Measurements from ENCODE around the gene RBM17.

DNA sequence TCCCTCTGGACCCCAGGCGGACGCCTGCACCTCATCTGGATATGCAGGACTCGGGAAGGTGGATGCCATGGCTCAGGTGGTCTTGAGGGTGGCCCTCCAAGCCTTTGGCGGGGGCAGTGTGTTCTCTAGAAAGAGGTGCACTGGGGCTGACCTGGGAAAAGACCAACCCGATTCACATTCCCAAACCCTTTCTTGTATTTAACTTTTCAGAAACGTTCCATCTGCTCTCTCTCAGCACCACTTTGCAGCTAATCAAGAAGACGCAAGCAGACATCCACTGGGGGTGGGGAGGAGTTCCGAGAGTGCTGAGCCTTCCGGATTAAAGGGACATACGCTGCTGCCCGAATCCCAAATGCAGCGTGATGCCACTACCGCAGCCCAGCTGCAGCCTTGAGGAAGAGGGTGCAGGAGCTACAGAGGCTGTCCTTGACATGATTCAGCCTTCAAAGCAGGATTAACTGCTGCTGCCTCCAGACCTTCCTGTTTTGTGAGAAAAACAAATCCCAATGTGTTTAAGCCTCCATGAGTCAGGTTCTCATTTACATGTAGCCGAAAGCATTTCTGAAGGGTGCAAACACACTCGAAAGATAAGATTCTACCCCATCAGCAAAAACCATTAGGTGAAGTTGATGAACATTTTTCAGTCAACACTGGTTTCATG lies 39.9 kb downstream of the RBM17 start:
- TF ChIP-seq SP1 (CRISPR knock-in tag; conservative IDR thresholded peaks at IDR 0.05) (no peak), JUN (CRISPR knock-in tag; IDR thresholded peaks at IDR 0.05) (no peak), NFYB (CRISPR knock-in tag; conservative IDR thresholded peaks at IDR 0.05; ENCODE audit: low read depth) (no peak), ESRRA (CRISPR knock-in tag; IDR thresholded peaks at IDR 0.05; ENCODE audit: borderline replicate concordance) (no peak), CBFB (CRISPR knock-in tag; IDR thresholded peaks at IDR 0.05; ENCODE audit: low read depth) (no peak), ZNF232 (CRISPR knock-in tag; IDR thresholded peaks at IDR 0.05) (no peak), ATF1 (CRISPR knock-in tag; IDR thresholded peaks at IDR 0.05) (no peak)
- TF ChIP-seq, protein P1, sequence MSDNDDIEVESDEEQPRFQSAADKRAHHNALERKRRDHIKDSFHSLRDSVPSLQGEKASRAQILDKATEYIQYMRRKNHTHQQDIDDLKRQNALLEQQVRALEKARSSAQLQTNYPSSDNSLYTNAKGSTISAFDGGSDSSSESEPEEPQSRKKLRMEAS (CRISPR knock-in tag; IDR thresholded peaks at IDR 0.05): no peak
- TF ChIP-seq, protein P2, sequence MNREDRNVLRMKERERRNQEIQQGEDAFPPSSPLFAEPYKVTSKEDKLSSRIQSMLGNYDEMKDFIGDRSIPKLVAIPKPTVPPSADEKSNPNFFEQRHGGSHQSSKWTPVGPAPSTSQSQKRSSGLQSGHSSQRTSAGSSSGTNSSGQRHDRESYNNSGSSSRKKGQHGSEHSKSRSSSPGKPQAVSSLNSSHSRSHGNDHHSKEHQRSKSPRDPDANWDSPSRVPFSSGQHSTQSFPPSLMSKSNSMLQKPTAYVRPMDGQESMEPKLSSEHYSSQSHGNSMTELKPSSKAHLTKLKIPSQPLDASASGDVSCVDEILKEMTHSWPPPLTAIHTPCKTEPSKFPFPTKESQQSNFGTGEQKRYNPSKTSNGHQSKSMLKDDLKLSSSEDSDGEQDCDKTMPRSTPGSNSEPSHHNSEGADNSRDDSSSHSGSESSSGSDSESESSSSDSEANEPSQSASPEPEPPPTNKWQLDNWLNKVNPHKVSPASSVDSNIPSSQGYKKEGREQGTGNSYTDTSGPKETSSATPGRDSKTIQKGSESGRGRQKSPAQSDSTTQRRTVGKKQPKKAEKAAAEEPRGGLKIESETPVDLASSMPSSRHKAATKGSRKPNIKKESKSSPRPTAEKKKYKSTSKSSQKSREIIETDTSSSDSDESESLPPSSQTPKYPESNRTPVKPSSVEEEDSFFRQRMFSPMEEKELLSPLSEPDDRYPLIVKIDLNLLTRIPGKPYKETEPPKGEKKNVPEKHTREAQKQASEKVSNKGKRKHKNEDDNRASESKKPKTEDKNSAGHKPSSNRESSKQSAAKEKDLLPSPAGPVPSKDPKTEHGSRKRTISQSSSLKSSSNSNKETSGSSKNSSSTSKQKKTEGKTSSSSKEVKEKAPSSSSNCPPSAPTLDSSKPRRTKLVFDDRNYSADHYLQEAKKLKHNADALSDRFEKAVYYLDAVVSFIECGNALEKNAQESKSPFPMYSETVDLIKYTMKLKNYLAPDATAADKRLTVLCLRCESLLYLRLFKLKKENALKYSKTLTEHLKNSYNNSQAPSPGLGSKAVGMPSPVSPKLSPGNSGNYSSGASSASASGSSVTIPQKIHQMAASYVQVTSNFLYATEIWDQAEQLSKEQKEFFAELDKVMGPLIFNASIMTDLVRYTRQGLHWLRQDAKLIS (CRISPR knock-in tag; IDR thresholded peaks at IDR 0.05; ENCODE audit: borderline replicate concordance): no peak
- TF ChIP-seq, protein P3, sequence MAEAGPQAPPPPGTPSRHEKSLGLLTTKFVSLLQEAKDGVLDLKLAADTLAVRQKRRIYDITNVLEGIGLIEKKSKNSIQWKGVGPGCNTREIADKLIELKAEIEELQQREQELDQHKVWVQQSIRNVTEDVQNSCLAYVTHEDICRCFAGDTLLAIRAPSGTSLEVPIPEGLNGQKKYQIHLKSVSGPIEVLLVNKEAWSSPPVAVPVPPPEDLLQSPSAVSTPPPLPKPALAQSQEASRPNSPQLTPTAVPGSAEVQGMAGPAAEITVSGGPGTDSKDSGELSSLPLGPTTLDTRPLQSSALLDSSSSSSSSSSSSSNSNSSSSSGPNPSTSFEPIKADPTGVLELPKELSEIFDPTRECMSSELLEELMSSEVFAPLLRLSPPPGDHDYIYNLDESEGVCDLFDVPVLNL (CRISPR knock-in tag; IDR thresholded peaks at IDR 0.05; ENCODE audit: borderline replicate concordance, low read depth): no peak
- TF ChIP-seq, protein P4, sequence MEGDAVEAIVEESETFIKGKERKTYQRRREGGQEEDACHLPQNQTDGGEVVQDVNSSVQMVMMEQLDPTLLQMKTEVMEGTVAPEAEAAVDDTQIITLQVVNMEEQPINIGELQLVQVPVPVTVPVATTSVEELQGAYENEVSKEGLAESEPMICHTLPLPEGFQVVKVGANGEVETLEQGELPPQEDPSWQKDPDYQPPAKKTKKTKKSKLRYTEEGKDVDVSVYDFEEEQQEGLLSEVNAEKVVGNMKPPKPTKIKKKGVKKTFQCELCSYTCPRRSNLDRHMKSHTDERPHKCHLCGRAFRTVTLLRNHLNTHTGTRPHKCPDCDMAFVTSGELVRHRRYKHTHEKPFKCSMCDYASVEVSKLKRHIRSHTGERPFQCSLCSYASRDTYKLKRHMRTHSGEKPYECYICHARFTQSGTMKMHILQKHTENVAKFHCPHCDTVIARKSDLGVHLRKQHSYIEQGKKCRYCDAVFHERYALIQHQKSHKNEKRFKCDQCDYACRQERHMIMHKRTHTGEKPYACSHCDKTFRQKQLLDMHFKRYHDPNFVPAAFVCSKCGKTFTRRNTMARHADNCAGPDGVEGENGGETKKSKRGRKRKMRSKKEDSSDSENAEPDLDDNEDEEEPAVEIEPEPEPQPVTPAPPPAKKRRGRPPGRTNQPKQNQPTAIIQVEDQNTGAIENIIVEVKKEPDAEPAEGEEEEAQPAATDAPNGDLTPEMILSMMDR (IDR thresholded peaks at IDR 0.05): no peak
- TF ChIP-seq, protein P5, sequence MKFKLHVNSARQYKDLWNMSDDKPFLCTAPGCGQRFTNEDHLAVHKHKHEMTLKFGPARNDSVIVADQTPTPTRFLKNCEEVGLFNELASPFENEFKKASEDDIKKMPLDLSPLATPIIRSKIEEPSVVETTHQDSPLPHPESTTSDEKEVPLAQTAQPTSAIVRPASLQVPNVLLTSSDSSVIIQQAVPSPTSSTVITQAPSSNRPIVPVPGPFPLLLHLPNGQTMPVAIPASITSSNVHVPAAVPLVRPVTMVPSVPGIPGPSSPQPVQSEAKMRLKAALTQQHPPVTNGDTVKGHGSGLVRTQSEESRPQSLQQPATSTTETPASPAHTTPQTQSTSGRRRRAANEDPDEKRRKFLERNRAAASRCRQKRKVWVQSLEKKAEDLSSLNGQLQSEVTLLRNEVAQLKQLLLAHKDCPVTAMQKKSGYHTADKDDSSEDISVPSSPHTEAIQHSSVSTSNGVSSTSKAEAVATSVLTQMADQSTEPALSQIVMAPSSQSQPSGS (CRISPR knock-in tag; IDR thresholded peaks at IDR 0.05; ENCODE audit: borderline replicate concordance, low read depth): no peak
- TF ChIP-seq, protein P6, sequence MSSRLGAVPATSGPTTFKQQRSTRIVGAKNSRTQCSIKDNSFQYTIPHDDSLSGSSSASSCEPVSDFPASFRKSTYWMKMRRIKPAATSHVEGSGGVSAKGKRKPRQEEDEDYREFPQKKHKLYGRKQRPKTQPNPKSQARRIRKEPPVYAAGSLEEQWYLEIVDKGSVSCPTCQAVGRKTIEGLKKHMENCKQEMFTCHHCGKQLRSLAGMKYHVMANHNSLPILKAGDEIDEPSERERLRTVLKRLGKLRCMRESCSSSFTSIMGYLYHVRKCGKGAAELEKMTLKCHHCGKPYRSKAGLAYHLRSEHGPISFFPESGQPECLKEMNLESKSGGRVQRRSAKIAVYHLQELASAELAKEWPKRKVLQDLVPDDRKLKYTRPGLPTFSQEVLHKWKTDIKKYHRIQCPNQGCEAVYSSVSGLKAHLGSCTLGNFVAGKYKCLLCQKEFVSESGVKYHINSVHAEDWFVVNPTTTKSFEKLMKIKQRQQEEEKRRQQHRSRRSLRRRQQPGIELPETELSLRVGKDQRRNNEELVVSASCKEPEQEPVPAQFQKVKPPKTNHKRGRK (CRISPR knock-in tag; IDR thresholded peaks at IDR 0.05; ENCODE audit: borderline replicate concordance): no peak
- TF ChIP-seq, protein P7, sequence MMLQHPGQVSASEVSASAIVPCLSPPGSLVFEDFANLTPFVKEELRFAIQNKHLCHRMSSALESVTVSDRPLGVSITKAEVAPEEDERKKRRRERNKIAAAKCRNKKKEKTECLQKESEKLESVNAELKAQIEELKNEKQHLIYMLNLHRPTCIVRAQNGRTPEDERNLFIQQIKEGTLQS (CRISPR knock-in tag; conservative IDR thresholded peaks at IDR 0.05): no peak
